CD14-positive monocyte (primary cell): ENCODE data around the gene CSF3. TPM values are rescaled to one million over a fixed set of nuclear protein-coding genes. Genes with fewer than 3 reads are reported as not detected.

Source experiments
- DNase-seq, 3 donors: peaks; one replicate each; pipeline ENCODE4 v3.0.0-alpha.2; 2011 to 2022
- H2AFZ ChIP-seq: 2 replicates; pipeline ENCODE4 v1.6.0; 2012; ENCODE audit warnings: mild to moderate bottlenecking, low read depth, low read length, inconsistent platforms; ENCODE audit not compliant: insufficient read depth, poor library complexity, severe bottlenecking
- H3K27ac ChIP-seq, 2 donors: 1 replicate in 1 of 2; 2 replicates in 1 of 2; pipeline ENCODE4 v1.5.1; 2012 to 2013; ENCODE audit warnings: low read length in 2 of 2, control low read depth in 1 of 2, inconsistent platforms in 1 of 2, low read depth in 1 of 2, mild to moderate bottlenecking in 1 of 2
- H3K27me3 ChIP-seq, 2 donors: one replicate each; pipeline versions ENCODE4 v1.6.0 to v1.6.1; 2011 to 2013; ENCODE audit warnings: low read length in 2 of 2; ENCODE audit not compliant: control insufficient read depth in 2 of 2, insufficient read depth in 2 of 2
- H3K36me3 ChIP-seq, 2 donors: replicated peaks in 1 of 2; 1 replicate in 1 of 2; 2 replicates in 1 of 2; pipeline versions ENCODE4 v1.5.1 to v1.6.1; 2012 to 2013; ENCODE audit warnings: low read length in 2 of 2, control low read depth in 1 of 2, inconsistent platforms in 1 of 2, mild to moderate bottlenecking in 1 of 2; ENCODE audit not compliant: insufficient read depth in 2 of 2, control insufficient read depth in 1 of 2
- H3K4me1 ChIP-seq, 2 donors: 1 replicate in 1 of 2; 2 replicates in 1 of 2; pipeline versions ENCODE4 v1.5.1 to v1.6.1; 2012 to 2013; ENCODE audit warnings: low read length in 2 of 2, control low read depth in 1 of 2, inconsistent platforms in 1 of 2, mild to moderate bottlenecking in 1 of 2, moderate library complexity in 1 of 2; ENCODE audit not compliant: insufficient read depth in 2 of 2, control insufficient read depth in 1 of 2
- H3K4me2 ChIP-seq: replicated peaks from 2 replicates; pipeline ENCODE3; 2012; ENCODE audit warnings: low read length, moderate library complexity, mild to moderate bottlenecking; ENCODE audit not compliant: poor library complexity, severe bottlenecking; ENCODE audit errors: extremely low read depth
- H3K4me3 ChIP-seq, 3 experiments: fragments of 200-600 bp in 1 of 3; sonication (generic) in 1 of 3; replicated peaks in 1 of 3; 1 replicate in 2 of 3; 2 replicates in 1 of 3; pipeline ENCODE4 v1.5.1; 2011 to 2013; ENCODE audit warnings: low read length in 3 of 3, mild to moderate bottlenecking in 3 of 3, control low read depth in 2 of 3, low read depth in 2 of 3, inconsistent platforms in 1 of 3, moderate library complexity in 1 of 3
- H3K79me2 ChIP-seq: 2 replicates; pipeline ENCODE4 v1.6.0; 2012; ENCODE audit warnings: mild to moderate bottlenecking, control low read depth, inconsistent platforms, low read length, moderate library complexity; ENCODE audit not compliant: insufficient read depth
- H3K9ac ChIP-seq: 2 replicates; pipeline ENCODE4 v1.6.0; 2017; ENCODE audit warnings: low read length, mild to moderate bottlenecking; ENCODE audit not compliant: insufficient read depth, poor library complexity, severe bottlenecking
- H3K9me3 ChIP-seq, 2 donors: replicated peaks in 1 of 2; 1 replicate in 1 of 2; 2 replicates in 1 of 2; pipeline versions ENCODE4 v1.5.1 to v1.6.1; 2012 to 2013; ENCODE audit warnings: low read length in 2 of 2, control low read depth in 1 of 2; ENCODE audit not compliant: control insufficient read depth in 1 of 2, insufficient read depth in 1 of 2
- H4K20me1 ChIP-seq: 2 replicates; pipeline ENCODE4 v1.6.0; 2012; ENCODE audit warnings: mild to moderate bottlenecking, low read length, control low read depth, moderate library complexity; ENCODE audit not compliant: insufficient read depth
- H3K27ac Mint-ChIP-seq, 7 donors: one replicate each; pipeline ENCODE4 v1.8.0; 2020; ENCODE audit warnings: mild to moderate bottlenecking in 7 of 7, mixed read lengths in 7 of 7, moderate library complexity in 6 of 7, inconsistent platforms in 2 of 7
- H3K27me3 Mint-ChIP-seq, 3 donors: one replicate each; pipeline ENCODE4 v1.8.0; 2021 to 2022; ENCODE audit warnings: low read depth in 3 of 3, mild to moderate bottlenecking in 3 of 3, mixed read lengths in 3 of 3, moderate library complexity in 3 of 3, inconsistent platforms in 1 of 3
- H3K36me3 Mint-ChIP-seq, 2 donors: one replicate each; pipeline ENCODE4 v1.8.0; 2020; ENCODE audit warnings: mixed read lengths in 2 of 2, inconsistent platforms in 1 of 2, mild to moderate bottlenecking in 1 of 2
- H3K4me1 Mint-ChIP-seq: one replicate; pipeline ENCODE4 v1.8.0; 2020; ENCODE audit warnings: mild to moderate bottlenecking, mixed read lengths
- H3K4me3 Mint-ChIP-seq, 2 donors: one replicate each; pipeline ENCODE4 v1.8.0; 2020; ENCODE audit warnings: mild to moderate bottlenecking in 2 of 2, mixed read lengths in 2 of 2, moderate library complexity in 1 of 2
- H3K9me3 Mint-ChIP-seq, 7 donors: one replicate each; pipeline ENCODE4 v1.8.0; 2020 to 2022; ENCODE audit warnings: mixed read lengths in 7 of 7, mild to moderate bottlenecking in 6 of 7, moderate library complexity in 6 of 7, inconsistent platforms in 2 of 7
- WGBS: methylation state at CpG from one replicate; pipeline ENCODE4 v1.1.5; 2013; ENCODE audit warnings: missing lambda C conversion rate; ENCODE audit not compliant: insufficient coverage; 5-methylcytosine and 5-hydroxymethylcytosine counted together
- intact Hi-C, 2 donors: fragments of 100-400 bp; cut with micrococcal nuclease; formaldehyde crosslinking; loops; one replicate each; pipeline versions ENCODE4 v1.15.0 to v1.15.1; 2023
- polyA plus RNA-seq, 3 donors: library from polyadenylated mRNA; depleted of rRNA in 1 of 3; unstranded in 2 of 3; stranded (reverse) in 1 of 3; fragments of 300-500 nt in 2 of 3; fragments of >200 nt in 1 of 3; fragmentation: Illumina TruSeq in 2 of 3; gene quantifications; 1 replicate in 2 of 3; 2 replicates in 1 of 3; pipeline ENCODE4 v1.2.3, GENCODE V29; 2012 to 2021
- TF ChIP-seq, protein P1 (sequence below): fragments of 200-600 bp; IDR thresholded peaks from one replicate; pipeline ENCODE4 v1.8.0; 2022; ENCODE audit warnings: antibody characterized with exemption, mild to moderate bottlenecking

The CSF3 gene
- polyA plus RNA-seq, 3 donors: not detected

DNA sequence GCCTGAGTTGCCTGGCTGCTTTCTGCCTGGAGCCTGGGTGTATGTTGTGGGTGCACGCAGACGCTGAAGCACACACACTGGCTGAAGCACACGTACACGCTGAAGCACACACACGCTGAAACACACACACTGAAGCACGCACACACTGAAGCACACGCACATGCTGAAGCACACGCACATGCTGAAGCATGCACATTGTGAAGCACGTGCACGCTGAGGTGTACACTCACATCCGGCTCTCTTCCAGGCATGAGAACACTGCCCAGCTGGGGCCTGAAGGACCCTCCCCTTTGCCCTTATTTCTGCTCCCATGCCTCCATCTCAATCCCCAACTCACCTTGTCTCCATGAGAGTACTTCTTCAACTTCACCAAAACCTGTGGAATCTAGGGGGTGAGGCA is 16.5 kb downstream of the CSF3 start:
- no peak overlapping the region for H2AFZ ChIP-seq
- no peak overlapping the region for H3K27ac ChIP-seq
- Mint-ChIP-seq H3K9me3 (no peaks in the 10 kb centered on the region), H3K27me3 (no peaks in the 10 kb centered on the region), H3K4me1 (peaks cover 4% of the 10 kb centered on the region), H3K27ac (peak overlapping the region in 1 of 7 donors; percentile 54), H3K36me3 (peaks cover 70 to 82% of the 10 kb centered on the region in 2 donors), H3K4me3 (no peak overlapping the region)
- H3K27me3 ChIP-seq: no peaks in the 10 kb centered on the region
- no peak for DNase-seq
- no peak overlapping the region for H3K9ac ChIP-seq
- H3K79me2 ChIP-seq: no peaks in the 10 kb centered on the region
- WGBS: over 99% methylated on average over 11 of the region's 11 CpGs
- H3K36me3 ChIP-seq: peaks cover 68 to 88% of the 10 kb centered on the region in 2 donors
- intact Hi-C loops: no loop called here
- H3K4me3 ChIP-seq: no peak overlapping the region
- H3K4me1 ChIP-seq: no peaks in the 10 kb centered on the region
- no peaks in the 10 kb centered on the region for H4K20me1 ChIP-seq
- no peaks in the 10 kb centered on the region for H3K9me3 ChIP-seq
- no peak overlapping the region for H3K4me2 ChIP-seq
- TF ChIP-seq, protein P1, sequence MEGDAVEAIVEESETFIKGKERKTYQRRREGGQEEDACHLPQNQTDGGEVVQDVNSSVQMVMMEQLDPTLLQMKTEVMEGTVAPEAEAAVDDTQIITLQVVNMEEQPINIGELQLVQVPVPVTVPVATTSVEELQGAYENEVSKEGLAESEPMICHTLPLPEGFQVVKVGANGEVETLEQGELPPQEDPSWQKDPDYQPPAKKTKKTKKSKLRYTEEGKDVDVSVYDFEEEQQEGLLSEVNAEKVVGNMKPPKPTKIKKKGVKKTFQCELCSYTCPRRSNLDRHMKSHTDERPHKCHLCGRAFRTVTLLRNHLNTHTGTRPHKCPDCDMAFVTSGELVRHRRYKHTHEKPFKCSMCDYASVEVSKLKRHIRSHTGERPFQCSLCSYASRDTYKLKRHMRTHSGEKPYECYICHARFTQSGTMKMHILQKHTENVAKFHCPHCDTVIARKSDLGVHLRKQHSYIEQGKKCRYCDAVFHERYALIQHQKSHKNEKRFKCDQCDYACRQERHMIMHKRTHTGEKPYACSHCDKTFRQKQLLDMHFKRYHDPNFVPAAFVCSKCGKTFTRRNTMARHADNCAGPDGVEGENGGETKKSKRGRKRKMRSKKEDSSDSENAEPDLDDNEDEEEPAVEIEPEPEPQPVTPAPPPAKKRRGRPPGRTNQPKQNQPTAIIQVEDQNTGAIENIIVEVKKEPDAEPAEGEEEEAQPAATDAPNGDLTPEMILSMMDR: no peak

DNA sequence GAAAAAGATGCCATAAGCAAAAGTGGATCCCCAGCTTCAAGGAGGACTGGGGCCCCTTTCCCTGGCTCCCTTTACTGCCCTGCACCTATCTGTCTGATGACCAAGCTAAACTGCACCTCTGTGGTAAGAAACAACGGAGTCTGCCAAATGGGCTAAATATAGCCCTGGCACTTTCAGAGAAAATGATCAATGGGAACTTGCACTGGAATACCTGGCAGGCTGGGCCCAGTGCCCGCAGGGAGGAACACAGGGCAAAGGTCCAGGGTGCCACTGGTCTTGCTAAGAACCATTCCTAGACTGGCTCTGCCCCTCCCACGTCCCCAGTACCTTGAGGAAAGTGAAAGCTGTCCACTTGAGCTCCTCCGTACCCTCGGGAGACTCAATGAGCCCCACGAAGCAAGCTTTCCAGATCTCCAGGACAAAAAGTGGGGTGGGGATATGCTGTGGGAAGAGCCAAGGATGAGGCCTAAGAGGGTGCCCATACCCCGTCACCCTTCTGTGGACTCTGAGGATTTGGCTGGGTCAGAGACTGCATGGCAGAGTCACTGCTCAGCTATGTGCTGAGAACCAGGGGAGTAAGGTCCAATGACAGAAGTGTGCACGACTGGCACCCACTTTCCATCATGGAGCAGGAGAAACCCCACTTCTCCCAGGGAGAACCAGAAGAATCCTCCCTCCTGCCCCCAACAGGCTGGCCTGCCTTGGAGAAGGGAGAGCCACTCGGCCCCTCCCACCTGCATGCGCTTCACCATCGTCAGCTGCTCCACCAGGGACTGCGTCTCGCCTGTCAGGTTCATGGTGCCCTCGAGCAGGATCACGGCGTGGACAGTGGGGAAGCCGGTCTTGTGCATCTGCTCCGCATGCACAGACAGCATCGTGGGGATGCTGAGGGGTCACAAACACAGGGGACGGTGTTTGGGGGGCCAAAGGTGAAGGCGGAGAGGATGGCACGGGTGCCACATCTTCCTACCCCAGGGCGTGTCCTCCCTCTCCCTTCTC is 17.4 kb downstream of the CSF3 start:
- H3K4me1 ChIP-seq: no peaks in the 10 kb centered on the region
- no peaks in the 10 kb centered on the region for H3K9me3 ChIP-seq
- peaks cover 66 to 83% of the 10 kb centered on the region in 2 donors for H3K36me3 ChIP-seq
- no peak overlapping the region for H2AFZ ChIP-seq
- no peak overlapping the region for H3K4me3 ChIP-seq
- peaks cover 70 to 84% of the 10 kb centered on the region in 2 donors for H3K36me3 Mint-ChIP-seq
- H3K4me1 Mint-ChIP-seq: peaks cover 4% of the 10 kb centered on the region
- H3K27me3 Mint-ChIP-seq: peaks cover 0 to 1% (median 0%) of the 10 kb centered on the region in 3 donors
- no peak overlapping the region for H3K4me2 ChIP-seq
- no peak overlapping the region for H3K27ac ChIP-seq
- no peak overlapping the region for H3K27ac Mint-ChIP-seq
- H3K9me3 Mint-ChIP-seq: no peaks in the 10 kb centered on the region
- H4K20me1 ChIP-seq: no peaks in the 10 kb centered on the region
- H3K9ac ChIP-seq: no peak overlapping the region
- no peaks in the 10 kb centered on the region for H3K27me3 ChIP-seq
- DNase-seq: no peak
- no peaks in the 10 kb centered on the region for H3K79me2 ChIP-seq
- TF ChIP-seq, protein P1: no peak
- intact Hi-C loops: no loop called here
- H3K4me3 Mint-ChIP-seq: no peak overlapping the region
- WGBS: 95% methylated on average over 16 of the region's 23 CpGs
